Hepatocyte (in vitro differentiated cells): ENCODE measurements around the gene FRMD4B.

Source experiments
- CTCF ChIP-seq: fragments of 200-600 bp; sonication (generic); IDR thresholded peaks from 2 replicates; pipeline ENCODE4 v1.5.1; 2016; ENCODE audit warnings: antibody characterized with exemption, mild to moderate bottlenecking; ENCODE audit not compliant: poor library complexity
- EZH2 ChIP-seq: fragments of 200-600 bp; sonication (generic); IDR thresholded peaks from 2 replicates; pipeline ENCODE4 v1.6.1; 2016; ENCODE audit warnings: antibody characterized with exemption, mild to moderate bottlenecking, borderline replicate concordance
- EZH2phosphoT487 ChIP-seq: fragments of 200-600 bp; sonication (generic); IDR thresholded peaks from one replicate; pipeline ENCODE4 v1.6.1; 2018; ENCODE audit warnings: antibody characterized with exemption, mild to moderate bottlenecking, low read depth, moderate library complexity; ENCODE audit not compliant: unreplicated experiment, severe bottlenecking

GRCh38 chr3:69392850-69393249, 7.0 kb upstream of the FRMD4B start:
- TF ChIP-seq EZH2, result no peak
- no peak for TF ChIP-seq CTCF
- TF ChIP-seq EZH2phosphoT487, result no peak
